ENCODE measurements around the gene MFAP4.

- no peak for TF ChIP-seq CTCF (conservative IDR thresholded peaks at IDR 0.05; ENCODE audit: low read length)
- TF ChIP-seq EZH2phosphoT487 (IDR thresholded peaks at IDR 0.05; ENCODE audit: borderline replicate concordance) = no peak
Measured at GRCh38 chr17:19337712-19338023, 49.3 kb downstream of the MFAP4 start.

Data from Loucy (cell line).